ENCODE measurements around the gene TMEM205.

GRCh38 chr19:11377237-11377636, 31.2 kb upstream of the TMEM205 start:
- TF ChIP-seq CTCF (IDR thresholded peaks at IDR 0.05) (no peak), POLR2A (IDR thresholded peaks at IDR 0.05) (no peak)

All from adrenal gland (tissue), 5 donors.